CD8-positive, alpha-beta memory T cell (primary cell): Measurements from ENCODE around the gene ATN1. TPM values are rescaled to one million over a fixed set of nuclear protein-coding genes. Genes with fewer than 3 reads are reported as not detected.
A peak's percentile ranks its signal among the peaks of the same experiment; 100 is the strongest.

Source experiments
- CTCF ChIA-PET: fragments of 350-600 bp; sonication (Branson Sonifier 250); formaldehyde crosslinking; loops from one replicate; lab custom pipeline; 2021; ENCODE audit warnings: antibody characterized with exemption; lab: Charles Lee
- POLR2A ChIA-PET: fragments of 350-600 bp; sonication (Branson Sonifier 250); formaldehyde crosslinking; loops from one replicate; lab custom pipeline; 2021; ENCODE audit warnings: antibody characterized with exemption; lab: Charles Lee
- DNase-seq, 5 donors: peaks; one replicate each; pipeline versions ENCODE4 v3.0.0 to v3.0.0-alpha.2; 2020 to 2022; ENCODE audit warnings: mixed read lengths in 1 of 5
- H3K27ac ChIP-seq: one replicate; pipeline ENCODE4 v1.7.0; 2013; ENCODE audit warnings: low read depth, mild to moderate bottlenecking, low read length, moderate library complexity
- H3K27me3 ChIP-seq: 2 replicates; pipeline ENCODE4 v1.7.0; 2013; ENCODE audit warnings: low read length, mild to moderate bottlenecking; ENCODE audit not compliant: insufficient read depth, poor library complexity, severe bottlenecking
- H3K36me3 ChIP-seq: 2 replicates; pipeline ENCODE4 v1.7.0; 2013; ENCODE audit warnings: mild to moderate bottlenecking, low read length, moderate library complexity; ENCODE audit not compliant: insufficient read depth
- H3K4me1 ChIP-seq: 2 replicates; pipeline ENCODE4 v1.7.0; 2013; ENCODE audit warnings: mild to moderate bottlenecking, low read length, moderate library complexity; ENCODE audit not compliant: insufficient read depth
- H3K4me3 ChIP-seq: 2 replicates; pipeline ENCODE4 v1.7.0; 2013; ENCODE audit warnings: mild to moderate bottlenecking, low read length
- H3K9me3 ChIP-seq: 2 replicates; pipeline ENCODE4 v1.7.0; 2013; ENCODE audit warnings: mild to moderate bottlenecking, low read length
- H3K27ac Mint-ChIP-seq, 8 donors: one replicate each; pipeline ENCODE4 v1.8.0; 2020 to 2021; ENCODE audit warnings: mixed read lengths in 8 of 8, mild to moderate bottlenecking in 6 of 8, inconsistent platforms in 3 of 8, moderate library complexity in 3 of 8
- H3K27me3 Mint-ChIP-seq, 2 donors: one replicate each; pipeline ENCODE4 v1.8.0; 2020 to 2021; ENCODE audit warnings: mixed read lengths in 2 of 2, mild to moderate bottlenecking in 1 of 2, moderate library complexity in 1 of 2
- H3K36me3 Mint-ChIP-seq, 3 donors: one replicate each; pipeline ENCODE4 v1.8.0; 2020 to 2021; ENCODE audit warnings: mixed read lengths in 3 of 3, inconsistent platforms in 1 of 3, mild to moderate bottlenecking in 1 of 3
- H3K4me1 Mint-ChIP-seq, 3 donors: one replicate each; pipeline ENCODE4 v1.8.0; 2020 to 2021; ENCODE audit warnings: mixed read lengths in 3 of 3, inconsistent platforms in 1 of 3, mild to moderate bottlenecking in 1 of 3
- H3K4me3 Mint-ChIP-seq, 7 donors: one replicate each; pipeline ENCODE4 v1.8.0; 2020 to 2021; ENCODE audit warnings: mixed read lengths in 7 of 7, mild to moderate bottlenecking in 6 of 7, moderate library complexity in 4 of 7, inconsistent platforms in 2 of 7
- H3K9me3 Mint-ChIP-seq, 5 donors: one replicate each; pipeline ENCODE4 v1.8.0; 2020 to 2022; ENCODE audit warnings: mixed read lengths in 5 of 5, mild to moderate bottlenecking in 3 of 5, moderate library complexity in 2 of 5, inconsistent platforms in 1 of 5
- polyA plus RNA-seq: library from polyadenylated mRNA; unstranded; fragments of 300-500 nt; fragmentation: Illumina TruSeq; gene quantifications from one replicate; pipeline ENCODE4 v1.2.3, GENCODE V29; 2021
- total RNA-seq, 2 experiments: library from RNA; stranded (reverse); gene quantifications; one replicate each; pipeline ENCODE4 v1.2.3, GENCODE V29; 2021

Gene ATN1
- total and polyA plus RNA-seq, 3 experiments from 2014 or later, result 0.62 to 60.4 (median 54.8) TPM

DNA sequence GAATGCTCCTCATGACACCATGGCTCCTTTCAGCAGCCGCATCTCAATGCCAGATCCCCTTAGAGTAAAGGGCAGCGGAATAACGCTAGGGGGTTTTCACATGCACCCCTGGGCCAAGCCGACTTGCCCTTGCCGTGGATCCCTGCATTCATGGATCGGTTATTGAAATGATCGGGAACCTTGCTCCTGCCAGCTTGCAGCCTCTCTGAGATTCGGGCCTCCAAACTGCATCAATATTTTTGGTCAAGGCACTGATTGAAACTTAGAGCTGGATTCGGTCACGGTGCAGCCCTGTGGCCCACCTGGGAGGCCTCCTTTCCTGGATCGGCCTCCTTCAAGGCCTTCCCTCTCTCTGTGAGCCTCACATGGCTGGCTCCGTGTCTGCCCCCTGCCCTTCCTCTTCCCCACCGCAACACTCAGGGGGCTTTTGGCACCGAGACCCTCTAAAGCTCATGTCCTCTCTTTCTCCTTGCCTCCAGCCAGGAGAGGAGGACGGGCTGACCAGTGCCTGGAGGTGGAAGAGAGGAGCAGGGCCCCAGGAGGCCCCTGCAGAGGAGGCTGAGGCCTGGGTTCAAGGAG is 25.2 kb downstream of the ATN1 start:
- Histone ChIP-seq H3K4me1 (peaks cover 76% of the 10 kb centered on the region), H3K36me3 (peaks cover 24% of the 10 kb centered on the region), H3K27me3 (no peaks in the 10 kb centered on the region), H3K9me3 (no peaks in the 10 kb centered on the region), H3K4me3 (peak overlapping the region; percentile 88), H3K27ac (peak overlapping the region; percentile 71)
- H3K27me3 Mint-ChIP-seq, result no peaks in the 10 kb centered on the region
- DNase-seq, result peak in 1 of 5 donors; percentile 45
- ChIA-PET CTCF (interaction anchor here (0.7 to 22.6 kb wide), 7 partner anchors 7 to 80 kb away, joined by 3 to 815 read pairs (median 8); partner anchors contain the start of genes C12orf57, RNU7-1 and SPSB2), POLR2A (interaction anchor here (0.6 to 10.6 kb wide), 6 partner anchors 7 to 125 kb away, joined by 3 to 481 read pairs (median 4); partner anchors contain the start of genes C12orf57, CDCA3, RNU7-1 and USP5)
- H3K4me3 Mint-ChIP-seq, result peak overlapping the region; percentile 95 to 99 (median 99)
- H3K27ac Mint-ChIP-seq, result peak overlapping the region; percentile 94 to 99 (median 97)
- peaks cover 0 to 3% (median 0%) of the 10 kb centered on the region in 5 donors for H3K9me3 Mint-ChIP-seq
- H3K4me1 Mint-ChIP-seq, result peaks cover 75 to 89% (median 81%) of the 10 kb centered on the region in 3 donors
- H3K36me3 Mint-ChIP-seq, result peaks cover 0 to 61% (median 10%) of the 10 kb centered on the region in 3 donors

- peak overlapping the region; percentile 88 for H3K4me3 ChIP-seq
- H3K27ac Mint-ChIP-seq, result peak overlapping the region; percentile 94 to 99 (median 97)
- peaks cover 32% of the 10 kb centered on the region for H3K36me3 ChIP-seq
- ChIA-PET CTCF (interaction anchor here (0.7 to 22.6 kb wide), 6 partner anchors 7 to 81 kb away, joined by 3 to 815 read pairs (median 15); partner anchors contain the start of genes C12orf57, PTPN6, RNU7-1 and SPSB2), POLR2A (interaction anchor here (0.6 to 13.3 kb wide), 4 partner anchors 6 to 126 kb away, joined by 3 to 481 read pairs (median 8); partner anchors contain the start of genes C12orf57, CDCA3, PTPN6 and RNU7-1)
- peaks cover 76% of the 10 kb centered on the region for H3K4me1 ChIP-seq
- no peaks in the 10 kb centered on the region for H3K27me3 ChIP-seq
- H3K9me3 Mint-ChIP-seq, result peaks cover 0 to 3% (median 0%) of the 10 kb centered on the region in 5 donors
- H3K27me3 Mint-ChIP-seq, result no peaks in the 10 kb centered on the region
- peak overlapping the region; percentile 68 for H3K27ac ChIP-seq
- no peaks in the 10 kb centered on the region for H3K9me3 ChIP-seq
- H3K36me3 Mint-ChIP-seq, result peaks cover 6 to 68% (median 10%) of the 10 kb centered on the region in 3 donors
- peaks cover 79 to 89% (median 81%) of the 10 kb centered on the region in 3 donors for H3K4me1 Mint-ChIP-seq
- peak; percentile 79 to 92 (median 80) for DNase-seq
- H3K4me3 Mint-ChIP-seq, result peak overlapping the region; percentile 95 to 99 (median 99)
Measured at GRCh38 chr12:6953442-6954315, 25.9 kb downstream of the ATN1 start.

- peaks cover 76% of the 10 kb centered on the region for H3K4me1 ChIP-seq
- no peaks in the 10 kb centered on the region for H3K27me3 Mint-ChIP-seq
- POLR2A ChIA-PET, result interaction anchor here (0.8 to 13.3 kb wide), 2 partner anchors 7 to 10 kb away, joined by 4 to 481 read pairs; partner anchors contain the start of genes C12orf57, PTPN6 and RNU7-1
- H3K27ac ChIP-seq, result peak overlapping the region; percentile 68
- peak overlapping the region; percentile 88 for H3K4me3 ChIP-seq
- DNase-seq, result peak in 1 of 5 donors; percentile 57
- H3K27me3 ChIP-seq, result no peaks in the 10 kb centered on the region
- peak overlapping the region; percentile 94 to 99 (median 97) for H3K27ac Mint-ChIP-seq
- H3K9me3 Mint-ChIP-seq, result peaks cover 0 to 3% (median 0%) of the 10 kb centered on the region in 5 donors
- peaks cover 80 to 89% (median 81%) of the 10 kb centered on the region in 3 donors for H3K4me1 Mint-ChIP-seq
- H3K4me3 Mint-ChIP-seq, result peak overlapping the region; percentile 95 to 99 (median 99)
- peaks cover 9 to 76% (median 16%) of the 10 kb centered on the region in 3 donors for H3K36me3 Mint-ChIP-seq
- H3K9me3 ChIP-seq, result no peaks in the 10 kb centered on the region
- H3K36me3 ChIP-seq, result peaks cover 37% of the 10 kb centered on the region
- CTCF ChIA-PET, result interaction anchor here (0.9 to 13.3 kb wide), 3 partner anchors 10 to 14 kb away, joined by 5 to 815 read pairs (median 19); partner anchors contain the start of genes C12orf57, PTPN6 and RNU7-1
Measured at GRCh38 chr12:6954316-6955107, 26.8 kb downstream of the ATN1 start.

- Histone ChIP-seq H3K36me3 (peaks cover 42% of the 10 kb centered on the region), H3K4me3 (peak overlapping the region; percentile 88)
- H3K36me3 Mint-ChIP-seq, result peaks cover 9 to 79% (median 16%) of the 10 kb centered on the region in 3 donors
Measured at GRCh38 chr12:6955108-6956020, 27.6 kb downstream of the ATN1 start.

DNA sequence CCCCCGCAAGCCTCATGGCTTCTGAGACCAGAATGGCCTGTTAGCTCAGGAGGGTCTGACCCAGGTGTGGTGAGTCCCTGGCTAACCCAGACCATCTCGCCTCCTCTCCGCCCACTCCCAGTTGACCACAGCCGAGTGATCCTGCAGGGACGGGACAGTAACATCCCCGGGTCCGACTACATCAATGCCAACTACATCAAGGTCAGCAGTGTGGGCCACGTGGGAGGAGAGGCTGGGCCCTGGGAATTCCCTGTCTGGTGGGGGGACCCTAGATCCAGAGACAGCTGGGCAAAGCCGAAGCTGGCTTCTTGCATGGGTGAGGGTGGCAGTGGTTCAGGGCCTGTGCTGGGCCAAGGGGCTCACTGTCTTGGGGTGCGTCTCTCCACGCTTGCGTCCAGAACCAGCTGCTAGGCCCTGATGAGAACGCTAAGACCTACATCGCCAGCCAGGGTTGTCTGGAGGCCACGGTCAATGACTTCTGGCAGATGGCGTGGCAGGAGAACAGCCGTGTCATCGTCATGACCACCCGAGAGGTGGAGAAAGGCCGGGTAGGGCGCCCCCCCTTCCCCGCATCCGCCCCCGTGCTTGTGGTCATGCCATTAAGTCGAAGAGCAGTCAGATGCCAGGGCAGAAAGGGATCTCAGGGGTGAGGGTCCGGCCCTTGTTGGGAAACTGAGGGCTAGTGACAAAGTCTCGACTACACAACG is 28.4 kb downstream of the ATN1 start:
- ChIA-PET POLR2A (interaction anchor here (0.6 to 13.3 kb wide), 4 partner anchors 8 to 76 kb away, joined by 3 to 481 read pairs (median 4); partner anchors contain the start of genes C12orf57, PTPN6 and RNU7-1), CTCF (interaction anchor here (0.9 to 13.3 kb wide), 7 partner anchors 9 to 157 kb away, joined by 3 to 815 read pairs (median 5); partner anchors contain the start of genes C12orf57, PTPN6, RNU7-1 and TPI1)
- peaks cover 77% of the 10 kb centered on the region for H3K4me1 ChIP-seq
- DNase-seq, result peak in 3 of 5 donors; percentile 37 to 72 (median 47)
- H3K4me1 Mint-ChIP-seq, result peaks cover 78 to 90% (median 78%) of the 10 kb centered on the region in 3 donors
- H3K36me3 Mint-ChIP-seq, result peaks cover 10 to 83% (median 16%) of the 10 kb centered on the region in 3 donors
- no peaks in the 10 kb centered on the region for H3K27me3 Mint-ChIP-seq
- H3K36me3 ChIP-seq, result peaks cover 48% of the 10 kb centered on the region
- H3K4me3 ChIP-seq, result peak overlapping the region; percentile 7
- peaks cover 0 to 3% (median 0%) of the 10 kb centered on the region in 5 donors for H3K9me3 Mint-ChIP-seq
- H3K27me3 ChIP-seq, result no peaks in the 10 kb centered on the region
- peak overlapping the region; percentile 65 to 99 (median 93) for H3K4me3 Mint-ChIP-seq
- no peaks in the 10 kb centered on the region for H3K9me3 ChIP-seq
- H3K27ac Mint-ChIP-seq, result peak overlapping the region; percentile 92 to 100 (median 98)
- peak overlapping the region; percentile 54 for H3K27ac ChIP-seq

More at GRCh38 chr12:6955108-6956020, 27.6 kb downstream of the ATN1 start:
- CTCF ChIA-PET, result interaction anchor here (1.6 to 13.3 kb wide), 4 partner anchors 9 to 32 kb away, joined by 5 to 815 read pairs (median 12); partner anchors contain the start of genes C12orf57, PTPN6 and RNU7-1
- POLR2A ChIA-PET, result interaction anchor here (0.6 to 13.3 kb wide), 4 partner anchors 8 to 75 kb away, joined by 3 to 481 read pairs (median 4); partner anchors contain the start of genes C12orf57, PTPN6 and RNU7-1
- Histone ChIP-seq H3K9me3 (no peaks in the 10 kb centered on the region), H3K27ac (peak overlapping the region; percentile 68), H3K27me3 (no peaks in the 10 kb centered on the region), H3K4me1 (peaks cover 76% of the 10 kb centered on the region)
- peaks cover 0 to 3% (median 0%) of the 10 kb centered on the region in 5 donors for H3K9me3 Mint-ChIP-seq
- no peaks in the 10 kb centered on the region for H3K27me3 Mint-ChIP-seq
- peak overlapping the region; percentile 94 to 100 (median 98) for H3K27ac Mint-ChIP-seq
- DNase-seq, result peak in 1 of 5 donors; percentile 45
- H3K4me1 Mint-ChIP-seq, result peaks cover 77 to 89% (median 77%) of the 10 kb centered on the region in 3 donors
- H3K4me3 Mint-ChIP-seq, result peak overlapping the region; percentile 95 to 99 (median 99)
